ENCODE results near the gene ST3GAL2.
A peak's percentile ranks its signal among the peaks of the same experiment; 100 is the strongest.
"Not testable (repeated sequence)": the region's sequence is repeated elsewhere in the genome, so short reads cannot be mapped to it uniquely, and the experiment has no call there.

Gene ST3GAL2

DNA sequence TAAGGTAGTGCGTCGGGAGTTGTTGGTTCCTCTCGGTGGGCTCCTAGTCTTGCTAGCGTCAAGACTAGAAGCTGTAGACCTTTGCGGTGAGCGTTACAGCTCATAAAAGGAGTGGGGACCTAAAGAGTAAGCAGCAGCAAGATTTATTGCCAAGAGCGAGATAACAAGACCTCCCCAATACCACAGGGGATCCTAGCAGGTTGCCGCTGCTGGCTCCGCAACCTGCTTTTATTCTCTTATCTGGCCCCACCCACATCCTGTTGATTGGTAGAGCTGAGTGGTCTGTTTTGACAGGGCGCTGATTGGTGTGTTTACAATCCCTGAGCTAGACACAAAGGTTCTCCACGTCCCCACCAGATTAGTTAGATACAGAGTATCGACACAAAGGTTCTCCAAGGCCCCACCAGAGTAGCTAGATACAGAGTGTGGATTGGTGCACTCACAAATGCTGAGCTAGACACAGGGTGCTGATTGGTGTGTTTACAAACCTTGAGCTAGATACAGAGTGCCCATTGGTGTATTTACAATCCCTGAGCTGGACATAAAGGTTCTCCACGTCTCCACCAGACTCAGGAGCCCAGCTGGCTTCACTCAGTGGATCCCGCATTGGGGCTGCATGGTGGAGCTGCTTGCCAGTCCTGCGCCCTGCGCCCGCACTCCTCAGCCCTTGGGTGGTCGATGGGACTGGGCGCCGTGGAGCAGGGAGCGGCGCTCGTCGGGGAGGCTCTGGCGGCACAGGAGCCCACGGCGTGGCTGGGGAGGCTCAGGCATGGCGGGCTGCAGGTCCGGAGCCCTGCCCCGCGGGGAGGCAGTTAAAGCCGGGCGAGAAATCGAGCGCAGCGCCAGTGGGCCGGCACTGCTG is 11.5 kb upstream of the ST3GAL2 start:
- not testable (repeated sequence) for H3K9me3 ChIP-seq (ENCODE audit: control insufficient read depth, insufficient read depth, low read length); H3K27ac ChIP-seq (ENCODE audit: low read depth, low read length); H3K9ac ChIP-seq (ENCODE audit: low read depth, low read length); H3K27me3 ChIP-seq (ENCODE audit: control insufficient read depth, insufficient read depth, low read length); H3K36me3 ChIP-seq (ENCODE audit: control insufficient read depth, insufficient read depth, low read length); H3K4me3 ChIP-seq (ENCODE audit: low read depth, low read length); H3K4me1 ChIP-seq (ENCODE audit: control insufficient read depth, insufficient read depth, low read length)

- Histone ChIP-seq H3K9me3 (ENCODE audit: control insufficient read depth, insufficient read depth, low read length) (no peaks in the 10 kb centered on the region), H3K36me3 (ENCODE audit: control insufficient read depth, insufficient read depth, low read length) (no peaks in the 10 kb centered on the region), H3K27me3 (ENCODE audit: control insufficient read depth, insufficient read depth, low read length) (no peaks in the 10 kb centered on the region), H3K4me3 (ENCODE audit: low read depth, low read length) (no peak overlapping the region), H3K4me1 (ENCODE audit: control insufficient read depth, insufficient read depth, low read length) (no peaks in the 10 kb centered on the region), H3K27ac (ENCODE audit: low read depth, low read length) (no peak overlapping the region), H3K9ac (ENCODE audit: low read depth, low read length) (no peak overlapping the region)
Observed at GRCh38 chr16:70448075-70448474, 9.2 kb upstream of the ST3GAL2 start.

GRCh38 chr16:70444249-70445063 is 5.6 kb upstream of the ST3GAL2 start:
- no peak overlapping the region for H3K9ac ChIP-seq (ENCODE audit: low read depth, low read length)
- H3K9me3 ChIP-seq (ENCODE audit: control insufficient read depth, insufficient read depth, low read length) = no peaks in the 10 kb centered on the region
- no peaks in the 10 kb centered on the region for H3K36me3 ChIP-seq (ENCODE audit: control insufficient read depth, insufficient read depth, low read length)
- H3K27me3 ChIP-seq (ENCODE audit: control insufficient read depth, insufficient read depth, low read length) = no peaks in the 10 kb centered on the region
- H3K27ac ChIP-seq (ENCODE audit: low read depth, low read length) = no peak overlapping the region
- H3K4me1 ChIP-seq (ENCODE audit: control insufficient read depth, insufficient read depth, low read length) = peaks cover 5% of the 10 kb centered on the region; the same call in 1 of the 2 replicates
- no peak overlapping the region for H3K4me3 ChIP-seq (ENCODE audit: low read depth, low read length)

DNA sequence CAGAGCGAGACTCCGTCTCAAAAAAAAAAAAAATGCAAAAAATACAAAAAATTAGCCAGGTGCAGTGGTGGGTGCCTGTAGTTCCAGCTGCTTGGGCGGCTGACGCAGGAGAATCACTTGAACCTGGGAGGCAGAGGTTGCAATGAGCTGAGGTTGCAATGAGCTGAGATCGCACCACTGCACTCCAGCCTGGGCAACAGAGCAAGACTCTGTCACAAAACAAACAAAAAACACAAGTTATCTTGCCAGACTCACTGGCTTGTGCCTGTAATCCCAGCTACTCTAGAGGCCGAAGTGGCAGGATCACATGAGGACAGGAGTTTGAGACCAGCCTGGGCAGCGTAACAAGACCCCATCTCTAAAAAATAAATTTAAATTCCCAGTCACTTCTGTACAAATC is 3.4 kb upstream of the ST3GAL2 start:
- Histone ChIP-seq H3K27me3 (ENCODE audit: control insufficient read depth, insufficient read depth, low read length) (no peaks in the 10 kb centered on the region), H3K9ac (ENCODE audit: low read depth, low read length) (no peak overlapping the region), H3K36me3 (ENCODE audit: control insufficient read depth, insufficient read depth, low read length) (no peaks in the 10 kb centered on the region), H3K9me3 (ENCODE audit: control insufficient read depth, insufficient read depth, low read length) (no peaks in the 10 kb centered on the region), H3K27ac (ENCODE audit: low read depth, low read length) (no peak overlapping the region), H3K4me3 (ENCODE audit: low read depth, low read length) (no peak overlapping the region), H3K4me1 (ENCODE audit: control insufficient read depth, insufficient read depth, low read length) (peaks cover 14% of the 10 kb centered on the region)

DNA sequence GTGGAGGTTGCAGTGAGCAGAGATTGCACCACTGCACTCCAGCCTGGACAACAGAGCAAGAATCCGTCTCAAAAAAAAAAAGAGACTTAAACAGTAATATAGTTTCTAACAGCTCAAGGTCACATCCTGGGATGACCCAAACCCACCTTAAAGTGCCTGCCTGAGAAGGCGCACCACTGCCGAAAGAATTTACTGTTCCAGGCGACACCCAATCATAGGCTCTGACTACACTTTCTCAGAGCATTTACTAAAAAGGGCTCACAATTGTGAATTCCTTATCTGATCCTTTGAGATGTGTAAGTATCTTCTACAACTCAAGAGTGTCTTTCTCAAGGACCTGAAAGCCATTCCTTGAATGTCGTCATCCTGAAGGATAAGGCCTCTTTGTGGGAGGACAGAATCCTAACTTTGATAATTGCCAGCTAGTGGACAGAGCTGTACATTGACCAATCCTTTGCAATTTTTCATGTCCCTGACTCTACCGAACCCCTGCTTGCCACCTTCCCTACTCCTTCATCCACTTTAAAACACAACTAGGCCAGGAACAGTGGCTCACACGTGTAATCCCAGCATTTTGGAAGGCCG is 2.6 kb upstream of the ST3GAL2 start:
- Histone ChIP-seq H3K27me3 (ENCODE audit: control insufficient read depth, insufficient read depth, low read length) (no peaks in the 10 kb centered on the region), H3K4me3 (ENCODE audit: low read depth, low read length) (no peak overlapping the region), H3K9me3 (ENCODE audit: control insufficient read depth, insufficient read depth, low read length) (no peaks in the 10 kb centered on the region), H3K36me3 (ENCODE audit: control insufficient read depth, insufficient read depth, low read length) (no peaks in the 10 kb centered on the region), H3K27ac (ENCODE audit: low read depth, low read length) (no peak overlapping the region), H3K9ac (ENCODE audit: low read depth, low read length) (no peak overlapping the region), H3K4me1 (ENCODE audit: control insufficient read depth, insufficient read depth, low read length) (peaks cover 22% of the 10 kb centered on the region)

GRCh38 chr16:70440009-70440692 is 1.3 kb upstream of the ST3GAL2 start:
- no peaks in the 10 kb centered on the region for H3K9me3 ChIP-seq (ENCODE audit: control insufficient read depth, insufficient read depth, low read length)
- H3K4me3 ChIP-seq (ENCODE audit: low read depth, low read length) = peak overlapping the region; percentile 85
- no peaks in the 10 kb centered on the region for H3K27me3 ChIP-seq (ENCODE audit: control insufficient read depth, insufficient read depth, low read length)
- H3K9ac ChIP-seq (ENCODE audit: low read depth, low read length) = no peak overlapping the region
- H3K27ac ChIP-seq (ENCODE audit: low read depth, low read length) = no peak overlapping the region
- peaks cover 25% of the 10 kb centered on the region for H3K4me1 ChIP-seq (ENCODE audit: control insufficient read depth, insufficient read depth, low read length)
- H3K36me3 ChIP-seq (ENCODE audit: control insufficient read depth, insufficient read depth, low read length) = no peaks in the 10 kb centered on the region

DNA sequence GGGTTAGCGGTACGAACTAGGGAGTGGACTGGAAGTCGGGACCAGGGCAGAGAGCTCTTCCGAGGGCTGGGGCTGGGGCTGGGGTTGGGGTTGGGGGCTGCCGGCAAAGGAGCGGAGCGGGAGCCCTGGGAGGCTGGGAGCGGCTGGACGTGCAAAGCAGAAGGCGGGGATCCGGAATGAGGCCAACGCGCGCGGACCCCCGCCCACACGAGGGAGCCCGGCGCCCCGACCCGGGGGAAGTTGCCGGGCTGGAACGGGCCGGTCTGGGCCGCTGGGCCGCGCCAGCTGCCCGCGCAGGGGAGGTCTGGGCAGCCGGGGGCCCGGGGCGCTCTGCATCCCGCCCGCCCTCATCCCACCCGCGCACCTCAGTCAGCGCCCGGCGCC is 323 bp downstream of the ST3GAL2 start:
- no peaks in the 10 kb centered on the region for H3K27me3 ChIP-seq (ENCODE audit: control insufficient read depth, insufficient read depth, low read length)
- H3K9ac ChIP-seq (ENCODE audit: low read depth, low read length) = no peak overlapping the region
- H3K27ac ChIP-seq (ENCODE audit: low read depth, low read length) = no peak overlapping the region
- peaks cover 25% of the 10 kb centered on the region for H3K4me1 ChIP-seq (ENCODE audit: control insufficient read depth, insufficient read depth, low read length)
- peak overlapping the region; percentile 85 for H3K4me3 ChIP-seq (ENCODE audit: low read depth, low read length)
- H3K9me3 ChIP-seq (ENCODE audit: control insufficient read depth, insufficient read depth, low read length) = no peaks in the 10 kb centered on the region
- no peaks in the 10 kb centered on the region for H3K36me3 ChIP-seq (ENCODE audit: control insufficient read depth, insufficient read depth, low read length)

- Histone ChIP-seq H3K27ac (ENCODE audit: low read depth, low read length) (peak overlapping the region; percentile 90), H3K4me1 (ENCODE audit: control insufficient read depth, insufficient read depth, low read length) (peaks cover 32% of the 10 kb centered on the region)
Observed at GRCh38 chr16:70437582-70438557, 1.0 kb downstream of the ST3GAL2 start.

GRCh38 chr16:70437017-70437581 is 1.8 kb downstream of the ST3GAL2 start:
- Histone ChIP-seq H3K4me3 (ENCODE audit: low read depth, low read length) (peak overlapping the region; percentile 85), H3K9me3 (ENCODE audit: control insufficient read depth, insufficient read depth, low read length) (no peaks in the 10 kb centered on the region), H3K36me3 (ENCODE audit: control insufficient read depth, insufficient read depth, low read length) (no peaks in the 10 kb centered on the region), H3K27me3 (ENCODE audit: control insufficient read depth, insufficient read depth, low read length) (no peaks in the 10 kb centered on the region), H3K9ac (ENCODE audit: low read depth, low read length) (no peak overlapping the region), H3K4me1 (ENCODE audit: control insufficient read depth, insufficient read depth, low read length) (peaks cover 38% of the 10 kb centered on the region), H3K27ac (ENCODE audit: low read depth, low read length) (peak overlapping the region; percentile 90)

More at GRCh38 chr16:70437582-70438557, 1.0 kb downstream of the ST3GAL2 start:
- H3K9me3 ChIP-seq (ENCODE audit: control insufficient read depth, insufficient read depth, low read length) = no peaks in the 10 kb centered on the region
- no peaks in the 10 kb centered on the region for H3K36me3 ChIP-seq (ENCODE audit: control insufficient read depth, insufficient read depth, low read length)
- H3K9ac ChIP-seq (ENCODE audit: low read depth, low read length) = no peak overlapping the region
- peak overlapping the region; percentile 85 for H3K4me3 ChIP-seq (ENCODE audit: low read depth, low read length)
- H3K27me3 ChIP-seq (ENCODE audit: control insufficient read depth, insufficient read depth, low read length) = no peaks in the 10 kb centered on the region

Data from HUES48 (cell line).